Gastrocnemius medialis (tissue), 4 donors: ENCODE results near the gene MYOM3. TPM values are rescaled to one million over a fixed set of nuclear protein-coding genes. Genes with fewer than 3 reads are reported as not detected.

Source experiments
- ATAC-seq, 2 donors: fragments of 150-250 bp; one replicate each; pipeline ENCODE4 v1.9.1; 2016
- DNase-seq, 2 donors: peaks; one replicate each; pipeline ENCODE4 v3.0.0-alpha.2; 2019
- H3K27ac ChIP-seq, 4 donors: fragments of 200-600 bp; sonication (generic); 1 replicate in 1 of 4; 2 replicates in 3 of 4; pipeline ENCODE4 v1.5.1; 2016 to 2018; ENCODE audit warnings: mild to moderate bottlenecking in 2 of 4, moderate library complexity in 1 of 4
- H3K27me3 ChIP-seq, 3 donors: fragments of 200-600 bp; sonication (generic) in 2 of 3; 1 replicate in 1 of 3; 2 replicates in 2 of 3; pipeline versions ENCODE4 v1.5.1 to v1.6.0; 2016 to 2019; ENCODE audit warnings: mild to moderate bottlenecking in 1 of 3, moderate library complexity in 1 of 3
- H3K36me3 ChIP-seq, 2 donors: fragments of 200-600 bp; sonication (generic) in 1 of 2; one replicate each; pipeline ENCODE4 v1.5.1; 2017 to 2018
- H3K4me1 ChIP-seq, 2 donors: fragments of 200-600 bp; sonication (generic) in 1 of 2; one replicate each; pipeline ENCODE4 v1.5.1; 2016 to 2017; ENCODE audit warnings: mild to moderate bottlenecking in 2 of 2
- H3K4me3 ChIP-seq, 4 donors: fragments of 200-600 bp; sonication (generic) in 3 of 4; 1 replicate in 1 of 4; 2 replicates in 3 of 4; pipeline ENCODE4 v1.5.1; 2016 to 2019; ENCODE audit warnings: mild to moderate bottlenecking in 2 of 4
- H3K9me3 ChIP-seq, 3 donors: fragments of 200-600 bp; sonication (generic) in 2 of 3; 1 replicate in 1 of 3; 2 replicates in 2 of 3; pipeline ENCODE4 v1.5.1; 2016 to 2019
- POLR2A ChIP-seq, 2 donors: fragments of 450-650 bp; IDR thresholded peaks; one replicate each; pipeline ENCODE4 v1.6.1; 2017; ENCODE audit warnings: antibody characterized with exemption in 2 of 2, mild to moderate bottlenecking in 2 of 2, moderate library complexity in 2 of 2
- in situ Hi-C, 4 donors: fragments of 200-750 bp; cut with MboI; loops; one replicate each; pipeline versions ENCODE4 v1.15.0 to v1.8.0; 2017; ENCODE audit warnings: low sequenced_read_pairs in 4 of 4
- intact Hi-C: fragments of 100-400 bp; cut with DNase I; formaldehyde crosslinking; loops from one replicate; pipeline ENCODE4 v1.15.1; 2023; ENCODE audit warnings: low total_unique reads
- total RNA-seq, 4 donors: library from RNA; depleted of rRNA; stranded (reverse); fragments of >200 nt; gene quantifications; one replicate each; pipeline versions ENCODE4 v1.1.0 to v1.2.3, GENCODE V29; 2016
- TF ChIP-seq, protein P1 (sequence below), 5 experiments: fragments of 450-650 bp in 3 of 5; fragments of 200-600 bp in 2 of 5; sonication (generic) in 2 of 5; IDR thresholded peaks in 4 of 5; conservative IDR thresholded peaks in 1 of 5; 1 replicate in 4 of 5; 2 replicates in 1 of 5; pipeline ENCODE4 v1.5.1; 2016 to 2019; ENCODE audit warnings: antibody characterized with exemption in 5 of 5, mild to moderate bottlenecking in 3 of 5, moderate library complexity in 3 of 5

The MYOM3 gene
- total RNA-seq, 4 donors from 2014 or later = 114 to 266 (median 184) TPM

DNA sequence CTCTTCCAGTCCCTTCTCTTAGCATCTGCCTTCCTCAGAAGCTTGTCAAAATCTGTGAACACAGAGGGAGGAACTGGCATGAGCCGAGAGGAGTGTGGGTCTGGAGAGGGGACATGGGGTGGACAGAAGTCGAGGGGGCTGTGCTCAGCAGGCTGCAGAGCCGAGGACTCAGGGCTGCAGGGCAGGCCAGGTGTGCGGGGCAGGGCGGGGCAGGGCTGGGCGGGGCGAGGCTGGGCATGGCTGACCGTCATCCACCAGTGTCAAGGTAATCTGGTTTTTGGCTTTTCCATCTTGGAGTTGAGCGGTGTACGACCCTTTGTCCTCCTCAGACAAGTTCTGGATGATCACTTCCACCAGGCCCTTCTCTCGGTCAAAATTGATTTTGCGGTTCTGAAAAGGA is 44.0 kb downstream of the MYOM3 start:
- intact Hi-C loops = no loop called here
- H3K27ac ChIP-seq = peak overlapping the region; percentile 74 to 89 (median 85)
- in situ Hi-C loops = loop anchor here in 2 of 4 donors (10.0 to 25.0 kb wide), 2 partner anchors 47 to 319 kb away; partner anchors contain the start of gene MYOM3 (in 1 of the 2)

DNA sequence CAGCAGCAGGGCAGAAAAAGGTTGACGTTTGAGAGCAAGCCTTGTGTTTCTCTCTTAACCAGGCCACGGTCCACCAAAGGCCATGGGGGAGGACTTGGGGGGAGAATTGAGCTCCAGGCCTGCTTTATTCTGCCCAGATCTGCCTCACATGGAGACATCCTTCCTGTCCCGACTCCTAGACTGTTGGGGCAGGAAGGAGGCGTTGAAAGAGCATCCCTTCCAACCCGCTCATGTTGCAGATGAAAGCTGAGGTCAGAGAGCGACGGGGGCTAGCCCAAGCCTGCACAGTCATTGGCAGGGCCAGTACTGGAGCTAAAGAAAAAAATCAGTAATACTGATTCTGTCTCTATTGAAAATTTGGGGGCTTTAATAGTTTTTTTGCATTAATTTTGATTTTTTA is 46.6 kb downstream of the MYOM3 start:
- Histone ChIP-seq H3K36me3 (peaks cover 0 to 62% of the 10 kb centered on the region in 2 donors), H3K9me3 (no peaks in the 10 kb centered on the region), H3K27me3 (no peaks in the 10 kb centered on the region), H3K27ac (peak overlapping the region in 3 of 4 donors; percentile 18 to 89 (median 83)), H3K4me3 (no peak overlapping the region), H3K4me1 (peaks cover 16 to 18% of the 10 kb centered on the region in 2 donors)
- DNase-seq (no peak), ATAC-seq (no peak)
- in situ Hi-C loops = loop anchor here in 2 of 4 donors (10.0 to 25.0 kb wide), 2 partner anchors 49 to 322 kb away; partner anchors contain the start of gene MYOM3 (in 1 of the 2)
- no peak for TF ChIP-seq POLR2A (IDR thresholded peaks at IDR 0.05)
- TF ChIP-seq, protein P1, sequence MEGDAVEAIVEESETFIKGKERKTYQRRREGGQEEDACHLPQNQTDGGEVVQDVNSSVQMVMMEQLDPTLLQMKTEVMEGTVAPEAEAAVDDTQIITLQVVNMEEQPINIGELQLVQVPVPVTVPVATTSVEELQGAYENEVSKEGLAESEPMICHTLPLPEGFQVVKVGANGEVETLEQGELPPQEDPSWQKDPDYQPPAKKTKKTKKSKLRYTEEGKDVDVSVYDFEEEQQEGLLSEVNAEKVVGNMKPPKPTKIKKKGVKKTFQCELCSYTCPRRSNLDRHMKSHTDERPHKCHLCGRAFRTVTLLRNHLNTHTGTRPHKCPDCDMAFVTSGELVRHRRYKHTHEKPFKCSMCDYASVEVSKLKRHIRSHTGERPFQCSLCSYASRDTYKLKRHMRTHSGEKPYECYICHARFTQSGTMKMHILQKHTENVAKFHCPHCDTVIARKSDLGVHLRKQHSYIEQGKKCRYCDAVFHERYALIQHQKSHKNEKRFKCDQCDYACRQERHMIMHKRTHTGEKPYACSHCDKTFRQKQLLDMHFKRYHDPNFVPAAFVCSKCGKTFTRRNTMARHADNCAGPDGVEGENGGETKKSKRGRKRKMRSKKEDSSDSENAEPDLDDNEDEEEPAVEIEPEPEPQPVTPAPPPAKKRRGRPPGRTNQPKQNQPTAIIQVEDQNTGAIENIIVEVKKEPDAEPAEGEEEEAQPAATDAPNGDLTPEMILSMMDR (IDR thresholded peaks at IDR 0.05 in 4 of 5, conservative IDR thresholded peaks at IDR 0.05 in 1 of 5) = no peak
- intact Hi-C loops = no loop called here

More for the DNA sequence above, 44.0 kb downstream of the MYOM3 start:
- no peak for ATAC-seq
- Histone ChIP-seq H3K36me3 (peaks cover 0 to 39% of the 10 kb centered on the region in 2 donors), H3K27me3 (no peaks in the 10 kb centered on the region), H3K4me3 (no peak overlapping the region), H3K9me3 (no peaks in the 10 kb centered on the region), H3K4me1 (peaks cover 28 to 39% of the 10 kb centered on the region in 2 donors)
- no peak for TF ChIP-seq POLR2A (IDR thresholded peaks at IDR 0.05)
- TF ChIP-seq, protein P1 (IDR thresholded peaks at IDR 0.05 in 4 of 5, conservative IDR thresholded peaks at IDR 0.05 in 1 of 5) = no peak
- DNase-seq = no peak

DNA sequence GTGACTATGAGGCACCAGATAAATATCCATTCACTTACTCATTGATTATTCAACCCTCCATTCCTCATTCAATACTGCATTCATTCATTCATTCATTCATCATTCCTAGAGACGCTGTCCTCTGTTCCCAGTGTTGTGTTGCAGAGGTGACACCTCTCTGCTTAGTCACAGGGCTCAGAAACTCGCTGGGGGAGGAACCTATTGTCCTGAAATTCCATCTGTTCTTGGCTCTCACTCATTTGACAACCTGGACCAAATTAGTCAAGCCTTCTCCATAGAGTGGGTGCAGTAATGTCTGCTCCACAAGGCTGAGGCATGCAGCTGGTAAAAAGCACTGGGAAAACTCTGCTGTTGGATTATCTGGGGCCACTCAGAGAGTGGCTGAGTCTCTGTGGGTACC is 49.7 kb downstream of the MYOM3 start:
- in situ Hi-C loops = loop anchor here in 2 of 4 donors (10.0 to 25.0 kb wide), 2 partner anchors 53 to 325 kb away; partner anchors contain the start of gene MYOM3 (in 1 of the 2)
- intact Hi-C loops = no loop called here
- TF ChIP-seq POLR2A (IDR thresholded peaks at IDR 0.05) = no peak
- TF ChIP-seq, protein P1 (IDR thresholded peaks at IDR 0.05 in 4 of 5, conservative IDR thresholded peaks at IDR 0.05 in 1 of 5) = no peak
- H3K36me3 ChIP-seq = peaks cover 0 to 66% of the 10 kb centered on the region in 2 donors
- H3K9me3 ChIP-seq = no peaks in the 10 kb centered on the region
- DNase-seq = peak; percentile 17 to 37
- H3K27me3 ChIP-seq = no peaks in the 10 kb centered on the region
- peak overlapping the region in 3 of 4 donors; percentile 12 to 57 (median 52) for H3K27ac ChIP-seq
- no peak overlapping the region for H3K4me3 ChIP-seq
- peaks cover 5 to 9% of the 10 kb centered on the region in 2 donors for H3K4me1 ChIP-seq
- ATAC-seq = peak; percentile 64 to 65

DNA sequence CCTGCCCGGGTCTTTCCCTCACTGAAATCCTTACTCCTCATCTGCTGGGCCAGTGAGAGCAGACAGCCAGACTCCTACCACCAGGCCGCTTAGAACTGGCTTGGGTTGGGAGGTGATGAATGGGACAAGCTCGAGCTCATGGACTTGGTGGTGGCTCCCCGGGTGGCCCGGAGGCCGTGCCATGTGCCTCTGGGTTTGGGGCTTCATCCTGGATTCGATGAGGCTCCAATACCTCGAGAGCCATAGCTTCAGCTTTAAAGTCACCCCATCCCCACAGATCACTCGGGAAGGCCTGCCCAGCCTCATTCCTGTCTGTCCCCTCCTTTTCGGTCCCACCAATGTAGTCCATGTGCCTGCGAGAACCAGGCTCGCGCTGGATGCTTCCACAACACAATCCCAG is 51.5 kb downstream of the MYOM3 start:
- DNase-seq = no peak
- intact Hi-C loops = no loop called here

More for the DNA sequence above, 51.5 kb downstream of the MYOM3 start:
- ATAC-seq = no peak
- H3K4me3 ChIP-seq = no peak overlapping the region
- H3K27me3 ChIP-seq = no peaks in the 10 kb centered on the region
- no peak overlapping the region for H3K27ac ChIP-seq
- no peak for TF ChIP-seq POLR2A (IDR thresholded peaks at IDR 0.05)
- TF ChIP-seq, protein P1 (IDR thresholded peaks at IDR 0.05 in 4 of 5, conservative IDR thresholded peaks at IDR 0.05 in 1 of 5) = no peak
- no peaks in the 10 kb centered on the region for H3K4me1 ChIP-seq
- in situ Hi-C loops = loop anchor here in 2 of 4 donors (10.0 to 25.0 kb wide), 2 partner anchors 54 to 327 kb away; partner anchors contain the start of gene MYOM3 (in 1 of the 2)
- peaks cover 0 to 64% of the 10 kb centered on the region in 2 donors for H3K36me3 ChIP-seq
- H3K9me3 ChIP-seq = no peaks in the 10 kb centered on the region
